Peyer's patch (tissue), 4 donors: ENCODE data around the gene CCN6.

Source experiments
- POLR2A ChIP-seq, 2 donors: fragments of 450-650 bp; IDR thresholded peaks; one replicate each; pipeline ENCODE4 v1.5.1; 2017; ENCODE audit warnings: antibody characterized with exemption in 2 of 2, mild to moderate bottlenecking in 2 of 2, moderate library complexity in 2 of 2
- TF ChIP-seq, protein P1 (sequence below), 6 experiments: fragments of 450-650 bp in 4 of 6; fragments of 200-600 bp in 2 of 6; sonication (generic) in 1 of 6; IDR thresholded peaks; one replicate each; pipeline ENCODE4 v1.5.1; 2017 to 2019; ENCODE audit warnings: antibody characterized with exemption in 6 of 6, mild to moderate bottlenecking in 3 of 6, moderate library complexity in 1 of 6

GRCh38 chr6:112029045-112029822 lies 24.7 kb upstream of the CCN6 start:
- TF ChIP-seq POLR2A (IDR thresholded peaks at IDR 0.05): no peak
- TF ChIP-seq, protein P1, sequence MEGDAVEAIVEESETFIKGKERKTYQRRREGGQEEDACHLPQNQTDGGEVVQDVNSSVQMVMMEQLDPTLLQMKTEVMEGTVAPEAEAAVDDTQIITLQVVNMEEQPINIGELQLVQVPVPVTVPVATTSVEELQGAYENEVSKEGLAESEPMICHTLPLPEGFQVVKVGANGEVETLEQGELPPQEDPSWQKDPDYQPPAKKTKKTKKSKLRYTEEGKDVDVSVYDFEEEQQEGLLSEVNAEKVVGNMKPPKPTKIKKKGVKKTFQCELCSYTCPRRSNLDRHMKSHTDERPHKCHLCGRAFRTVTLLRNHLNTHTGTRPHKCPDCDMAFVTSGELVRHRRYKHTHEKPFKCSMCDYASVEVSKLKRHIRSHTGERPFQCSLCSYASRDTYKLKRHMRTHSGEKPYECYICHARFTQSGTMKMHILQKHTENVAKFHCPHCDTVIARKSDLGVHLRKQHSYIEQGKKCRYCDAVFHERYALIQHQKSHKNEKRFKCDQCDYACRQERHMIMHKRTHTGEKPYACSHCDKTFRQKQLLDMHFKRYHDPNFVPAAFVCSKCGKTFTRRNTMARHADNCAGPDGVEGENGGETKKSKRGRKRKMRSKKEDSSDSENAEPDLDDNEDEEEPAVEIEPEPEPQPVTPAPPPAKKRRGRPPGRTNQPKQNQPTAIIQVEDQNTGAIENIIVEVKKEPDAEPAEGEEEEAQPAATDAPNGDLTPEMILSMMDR (IDR thresholded peaks at IDR 0.05): peak; percentile 44 to 71 (median 60)
